HepG2 (cell line): ENCODE data around the gene KCND3. TPM values are rescaled to one million over a fixed set of nuclear protein-coding genes. Genes with fewer than 3 reads are reported as not detected.

Experiments used
- ARNTL ChIP-seq: sonication (generic); formaldehyde crosslinking; IDR thresholded peaks from 2 replicates; pipeline ENCODE4 v1.4.0; 2020; ENCODE audit warnings: mild to moderate bottlenecking, missing genetic modification reagents
- CBX2 ChIP-seq, 2 experiments: fragments of 200-600 bp in 1 of 2; sonication (generic); formaldehyde crosslinking in 1 of 2; IDR thresholded peaks; 2 replicates each; pipeline versions ENCODE4 v1.7.0 to v1.8.1; 2018 to 2022; ENCODE audit warnings: low read depth in 2 of 2, low read length in 1 of 2, mild to moderate bottlenecking in 1 of 2, missing genetic modification reagents in 1 of 2
- CTCF ChIP-seq: sonication (generic); formaldehyde crosslinking; IDR thresholded peaks from 2 replicates; pipeline ENCODE4 v1.5.0; 2020; ENCODE audit warnings: mild to moderate bottlenecking, missing genetic modification reagents, moderate library complexity
- FOSL2 ChIP-seq: sonication (generic); formaldehyde crosslinking; IDR thresholded peaks from 2 replicates; pipeline ENCODE4 v1.4.0; 2020; ENCODE audit warnings: missing genetic modification reagents
- FOXO4 ChIP-seq: sonication (generic); formaldehyde crosslinking; conservative IDR thresholded peaks from 2 replicates; pipeline ENCODE4 v1.8.1; 2023; ENCODE audit warnings: missing genetic modification reagents
- GMEB2 ChIP-seq: IDR thresholded peaks from 2 replicates; pipeline ENCODE4 v1.6.1; 2016; ENCODE audit warnings: missing biosample characterization, missing genetic modification reagents, low read depth
- KDM5B ChIP-seq: sonication (generic); formaldehyde crosslinking; IDR thresholded peaks from 2 replicates; pipeline ENCODE4 v1.4.0; 2020; ENCODE audit warnings: missing genetic modification reagents, mild to moderate bottlenecking, borderline replicate concordance
- PHF5A ChIP-seq: IDR thresholded peaks from one replicate; pipeline ENCODE4 v1.6.1; 2018; ENCODE audit warnings: low read depth, missing genetic modification reagents; ENCODE audit not compliant: unreplicated experiment
- PRPF4 ChIP-seq: fragments of 200-400 bp; formaldehyde crosslinking; IDR thresholded peaks from 2 replicates; pipeline ENCODE4 v1.6.1; 2016; ENCODE audit warnings: low read length, low read depth; ENCODE audit not compliant: poor library complexity, severe bottlenecking
- REPIN1 ChIP-seq: sonication (generic); formaldehyde crosslinking; IDR thresholded peaks from 2 replicates; pipeline ENCODE4 v1.8.0; 2022; ENCODE audit warnings: missing genetic modification reagents, low read depth, mild to moderate bottlenecking, borderline replicate concordance
- SAP130 ChIP-seq: IDR thresholded peaks from 2 replicates; pipeline ENCODE4 v1.6.1; 2016; ENCODE audit warnings: low read depth
- SMAD3 ChIP-seq: sonication (generic); formaldehyde crosslinking; IDR thresholded peaks from 2 replicates; pipeline ENCODE4 v1.4.0; 2020; ENCODE audit warnings: missing genetic modification reagents
- STAG1 ChIP-seq: sonication (generic); formaldehyde crosslinking; IDR thresholded peaks from 2 replicates; pipeline ENCODE4 v1.4.0; 2020; ENCODE audit warnings: missing genetic modification reagents
- STAT5B ChIP-seq: sonication (generic); formaldehyde crosslinking; IDR thresholded peaks from 2 replicates; pipeline ENCODE4 v1.4.0; 2020; ENCODE audit warnings: missing genetic modification reagents
- TRAFD1 ChIP-seq: sonication (generic); formaldehyde crosslinking; IDR thresholded peaks from 2 replicates; pipeline ENCODE4 v1.5.1; 2020; ENCODE audit warnings: missing genetic modification reagents, mild to moderate bottlenecking, borderline replicate concordance
- ZMYM2 ChIP-seq: sonication (generic); formaldehyde crosslinking; IDR thresholded peaks from 2 replicates; pipeline ENCODE4 v1.8.0; 2022; ENCODE audit warnings: mild to moderate bottlenecking, missing genetic modification reagents
- ZMYM4 ChIP-seq: sonication (generic); formaldehyde crosslinking; IDR thresholded peaks from 2 replicates; pipeline ENCODE4 v1.8.1; 2023; ENCODE audit warnings: mild to moderate bottlenecking, missing genetic modification reagents
- ZNF501 ChIP-seq: sonication (generic); formaldehyde crosslinking; IDR thresholded peaks from 2 replicates; pipeline ENCODE4 v1.5.1; 2020; ENCODE audit warnings: mild to moderate bottlenecking, moderate library complexity, missing genetic modification reagents
- ZNF704 ChIP-seq: sonication (generic); formaldehyde crosslinking; IDR thresholded peaks from 2 replicates; pipeline ENCODE4 v1.8.1; 2023; ENCODE audit warnings: mild to moderate bottlenecking, inconsistent platforms, moderate library complexity, missing genetic modification reagents, borderline replicate concordance
- ZNF772 ChIP-seq: sonication (generic); formaldehyde crosslinking; IDR thresholded peaks from 2 replicates; pipeline ENCODE4 v1.5.0; 2020; ENCODE audit warnings: mild to moderate bottlenecking, missing genetic modification reagents
- polyA plus RNA-seq, 8 experiments: library from polyadenylated mRNA; depleted of rRNA in 3 of 8; stranded (reverse) in 7 of 8; unstranded in 1 of 8; fragments of >200 nt; fragmentation: Illumina TruSeq in 4 of 8; extraction: Trizol in 4 of 8; gene quantifications; 2 replicates each; pipeline versions ENCODE4 v1.2.1 to v1.2.3, GENCODE V29; 2011 to 2016; ENCODE audit warnings: low read depth in 4 of 8, missing spikeins in 1 of 8, mixed read lengths in 1 of 8; ENCODE audit not compliant: insufficient read depth in 1 of 8
- total RNA-seq, 5 experiments: library from RNA; depleted of rRNA; stranded (reverse); fragments of >200 nt; fragmentation: Illumina TruSeq; extraction: Trizol; gene quantifications; 2 replicates each; pipeline ENCODE4 v1.2.3, GENCODE V29; 2016; ENCODE audit warnings: low read depth in 1 of 5

The KCND3 gene
- total and polyA plus RNA-seq, 2 of the 13 experiments (the other 11 are each of a cell fraction or from before 2014, with no cell fraction given) = 0.04 TPM; not detected in 1

GRCh38 chr1:111747282-111747734 lies 242.2 kb downstream of the KCND3 start (continued):
- TF ChIP-seq ZNF772 = 0 out of 2 replicates have a peak, but pooled peaks have one; percentile 41
- no peak for TF ChIP-seq SMAD3
- peak; percentile 86 for TF ChIP-seq STAG1 (CRISPR knock-in tag)
- TF ChIP-seq PRPF4 = no peak
- peak; percentile 41; the same call in 1 of the 2 replicates for TF ChIP-seq ZMYM4 (CRISPR knock-in tag)
- no peak for TF ChIP-seq GMEB2 (CRISPR knock-in tag)
- TF ChIP-seq STAT5B (CRISPR knock-in tag) = no peak
- 0 out of 2 replicates have a peak, but pooled peaks have one; percentile 27 for TF ChIP-seq FOSL2 (CRISPR knock-in tag)
- TF ChIP-seq PHF5A (CRISPR knock-in tag) = no peak
- TF ChIP-seq KDM5B (CRISPR knock-in tag) = no peak
- peak; percentile 94 for TF ChIP-seq CTCF (CRISPR knock-in tag)
- no peak for TF ChIP-seq TRAFD1 (CRISPR knock-in tag)
- peak; percentile 28; the same call in 1 of the 2 replicates for TF ChIP-seq SAP130
- TF ChIP-seq ARNTL (CRISPR knock-in tag) = no peak
- TF ChIP-seq REPIN1 (CRISPR knock-in tag) = 0 out of 2 replicates have a peak, but pooled peaks have one; percentile 45
- TF ChIP-seq FOXO4 = 0 out of 2 replicates have a peak, but pooled peaks have one; percentile 46
- no peak for TF ChIP-seq CBX2 (IDR thresholded peaks at IDR 0.05; ENCODE audit: low read depth, low read length)
- TF ChIP-seq CBX2 (CRISPR knock-in tag; IDR thresholded peaks at IDR 0.05; ENCODE audit: low read depth) = no peak
- TF ChIP-seq ZNF501 (CRISPR knock-in tag) = 0 out of 2 replicates have a peak, but pooled peaks have one; percentile 32
- TF ChIP-seq ZNF704 = no peak
- no peak for TF ChIP-seq ZMYM2 (CRISPR knock-in tag)
